ENCODE data around the gene NOTCH2NLA.
"Not testable (repeated sequence)": the region's sequence is repeated elsewhere in the genome, so short reads cannot be mapped to it uniquely, and the experiment has no call there.

GRCh38 chr1:146253249-146253855, 24.5 kb upstream of the NOTCH2NLA start:
- TF ChIP-seq, protein P1, sequence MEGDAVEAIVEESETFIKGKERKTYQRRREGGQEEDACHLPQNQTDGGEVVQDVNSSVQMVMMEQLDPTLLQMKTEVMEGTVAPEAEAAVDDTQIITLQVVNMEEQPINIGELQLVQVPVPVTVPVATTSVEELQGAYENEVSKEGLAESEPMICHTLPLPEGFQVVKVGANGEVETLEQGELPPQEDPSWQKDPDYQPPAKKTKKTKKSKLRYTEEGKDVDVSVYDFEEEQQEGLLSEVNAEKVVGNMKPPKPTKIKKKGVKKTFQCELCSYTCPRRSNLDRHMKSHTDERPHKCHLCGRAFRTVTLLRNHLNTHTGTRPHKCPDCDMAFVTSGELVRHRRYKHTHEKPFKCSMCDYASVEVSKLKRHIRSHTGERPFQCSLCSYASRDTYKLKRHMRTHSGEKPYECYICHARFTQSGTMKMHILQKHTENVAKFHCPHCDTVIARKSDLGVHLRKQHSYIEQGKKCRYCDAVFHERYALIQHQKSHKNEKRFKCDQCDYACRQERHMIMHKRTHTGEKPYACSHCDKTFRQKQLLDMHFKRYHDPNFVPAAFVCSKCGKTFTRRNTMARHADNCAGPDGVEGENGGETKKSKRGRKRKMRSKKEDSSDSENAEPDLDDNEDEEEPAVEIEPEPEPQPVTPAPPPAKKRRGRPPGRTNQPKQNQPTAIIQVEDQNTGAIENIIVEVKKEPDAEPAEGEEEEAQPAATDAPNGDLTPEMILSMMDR (IDR thresholded peaks at IDR 0.05; ENCODE audit: insufficient read depth, low read depth, low read length), result not testable (repeated sequence)
- not testable (repeated sequence) for TF ChIP-seq EZH2 (IDR thresholded peaks at IDR 0.05; ENCODE audit: insufficient read depth, low read length)
